SK-N-SH treated with all-trans-retinoic acid at 6 μM for 48 hours (cell line): ENCODE data around the gene SCRN1.

Source experiments
- ARNTL ChIP-seq: fragments of 450-650 bp; formaldehyde crosslinking; IDR thresholded peaks from 2 replicates; pipeline ENCODE4 v1.5.0; 2020; ENCODE audit warnings: low read depth, mild to moderate bottlenecking, moderate library complexity, borderline replicate concordance
- CSDC2 ChIP-seq: fragments of 250-450 bp; sonication (Bioruptor Pico); IDR thresholded peaks from 2 replicates; pipeline ENCODE4 v1.5.0; 2020; ENCODE audit warnings: mild to moderate bottlenecking, moderate library complexity
- ESRRG ChIP-seq: fragments of 250-450 bp; sonication (Bioruptor Pico); IDR thresholded peaks from 2 replicates; pipeline ENCODE4 v1.6.1; 2021; ENCODE audit warnings: mild to moderate bottlenecking
- GLIS3 ChIP-seq: fragments of 250-450 bp; sonication (Bioruptor Pico); IDR thresholded peaks from 2 replicates; pipeline ENCODE4 v1.5.0; 2020; ENCODE audit warnings: mild to moderate bottlenecking, moderate library complexity
- TOX ChIP-seq: fragments of 250-450 bp; sonication (Bioruptor Pico); IDR thresholded peaks from 2 replicates; pipeline ENCODE4 v1.8.0; 2021; ENCODE audit warnings: mild to moderate bottlenecking, moderate library complexity, borderline replicate concordance
- ZNF565 ChIP-seq: fragments of 450-650 bp; formaldehyde crosslinking; conservative IDR thresholded peaks from 2 replicates; pipeline ENCODE4 v1.5.0; 2020; ENCODE audit warnings: low read depth, mild to moderate bottlenecking, moderate library complexity
- TF ChIP-seq, protein P1 (sequence below): fragments of 250-450 bp; sonication (Bioruptor Pico); IDR thresholded peaks from 2 replicates; pipeline ENCODE4 v1.8.0; 2020; ENCODE audit warnings: mild to moderate bottlenecking, moderate library complexity, borderline replicate concordance
- TF ChIP-seq, protein P2 (sequence below): fragments of 250-450 bp; sonication (Bioruptor Pico); IDR thresholded peaks from 2 replicates; pipeline ENCODE4 v1.5.0; 2020; ENCODE audit warnings: mild to moderate bottlenecking, moderate library complexity

DNA sequence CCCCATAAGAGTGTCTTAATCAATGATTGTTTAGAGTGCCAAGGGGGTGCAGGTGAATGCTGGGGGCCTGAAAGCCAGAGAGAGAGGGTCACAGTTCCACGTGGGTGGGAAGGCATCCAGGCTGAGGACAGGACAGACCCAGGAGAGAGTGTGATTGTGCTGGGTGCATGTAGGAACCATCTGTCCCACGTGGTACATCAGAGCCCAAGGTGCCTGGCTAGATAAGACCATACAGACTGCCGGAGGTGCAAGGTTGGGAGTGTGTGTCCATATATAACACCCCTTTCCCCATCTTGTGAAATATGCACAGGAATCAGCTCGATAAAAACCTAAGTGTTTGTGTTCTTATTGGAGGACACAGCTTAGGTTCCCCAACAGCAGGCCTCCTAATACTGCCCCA is 97.8 kb downstream of the SCRN1 start:
- TF ChIP-seq, protein P1, sequence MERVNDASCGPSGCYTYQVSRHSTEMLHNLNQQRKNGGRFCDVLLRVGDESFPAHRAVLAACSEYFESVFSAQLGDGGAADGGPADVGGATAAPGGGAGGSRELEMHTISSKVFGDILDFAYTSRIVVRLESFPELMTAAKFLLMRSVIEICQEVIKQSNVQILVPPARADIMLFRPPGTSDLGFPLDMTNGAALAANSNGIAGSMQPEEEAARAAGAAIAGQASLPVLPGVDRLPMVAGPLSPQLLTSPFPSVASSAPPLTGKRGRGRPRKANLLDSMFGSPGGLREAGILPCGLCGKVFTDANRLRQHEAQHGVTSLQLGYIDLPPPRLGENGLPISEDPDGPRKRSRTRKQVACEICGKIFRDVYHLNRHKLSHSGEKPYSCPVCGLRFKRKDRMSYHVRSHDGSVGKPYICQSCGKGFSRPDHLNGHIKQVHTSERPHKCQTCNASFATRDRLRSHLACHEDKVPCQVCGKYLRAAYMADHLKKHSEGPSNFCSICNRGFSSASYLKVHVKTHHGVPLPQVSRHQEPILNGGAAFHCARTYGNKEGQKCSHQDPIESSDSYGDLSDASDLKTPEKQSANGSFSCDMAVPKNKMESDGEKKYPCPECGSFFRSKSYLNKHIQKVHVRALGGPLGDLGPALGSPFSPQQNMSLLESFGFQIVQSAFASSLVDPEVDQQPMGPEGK: no peak
- TF ChIP-seq, protein P2, sequence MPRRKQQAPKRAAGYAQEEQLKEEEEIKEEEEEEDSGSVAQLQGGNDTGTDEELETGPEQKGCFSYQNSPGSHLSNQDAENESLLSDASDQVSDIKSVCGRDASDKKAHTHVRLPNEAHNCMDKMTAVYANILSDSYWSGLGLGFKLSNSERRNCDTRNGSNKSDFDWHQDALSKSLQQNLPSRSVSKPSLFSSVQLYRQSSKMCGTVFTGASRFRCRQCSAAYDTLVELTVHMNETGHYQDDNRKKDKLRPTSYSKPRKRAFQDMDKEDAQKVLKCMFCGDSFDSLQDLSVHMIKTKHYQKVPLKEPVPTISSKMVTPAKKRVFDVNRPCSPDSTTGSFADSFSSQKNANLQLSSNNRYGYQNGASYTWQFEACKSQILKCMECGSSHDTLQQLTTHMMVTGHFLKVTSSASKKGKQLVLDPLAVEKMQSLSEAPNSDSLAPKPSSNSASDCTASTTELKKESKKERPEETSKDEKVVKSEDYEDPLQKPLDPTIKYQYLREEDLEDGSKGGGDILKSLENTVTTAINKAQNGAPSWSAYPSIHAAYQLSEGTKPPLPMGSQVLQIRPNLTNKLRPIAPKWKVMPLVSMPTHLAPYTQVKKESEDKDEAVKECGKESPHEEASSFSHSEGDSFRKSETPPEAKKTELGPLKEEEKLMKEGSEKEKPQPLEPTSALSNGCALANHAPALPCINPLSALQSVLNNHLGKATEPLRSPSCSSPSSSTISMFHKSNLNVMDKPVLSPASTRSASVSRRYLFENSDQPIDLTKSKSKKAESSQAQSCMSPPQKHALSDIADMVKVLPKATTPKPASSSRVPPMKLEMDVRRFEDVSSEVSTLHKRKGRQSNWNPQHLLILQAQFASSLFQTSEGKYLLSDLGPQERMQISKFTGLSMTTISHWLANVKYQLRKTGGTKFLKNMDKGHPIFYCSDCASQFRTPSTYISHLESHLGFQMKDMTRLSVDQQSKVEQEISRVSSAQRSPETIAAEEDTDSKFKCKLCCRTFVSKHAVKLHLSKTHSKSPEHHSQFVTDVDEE (CRISPR knock-in tag): no peak
- no peak for TF ChIP-seq TOX
- TF ChIP-seq ZNF565 (CRISPR knock-in tag): no peak
- TF ChIP-seq CSDC2: no peak
- no peak for TF ChIP-seq ARNTL (CRISPR knock-in tag)
- no peak for TF ChIP-seq GLIS3
- TF ChIP-seq ESRRG (CRISPR knock-in tag): no peak
